Fibroblast of lung (primary cell): ENCODE data around the gene CSNK2A1.

ENCODE experiments used
- CTCF ChIP-seq, 2 donors: IDR thresholded peaks in 1 of 2; conservative IDR thresholded peaks in 1 of 2; 1 replicate in 1 of 2; 2 replicates in 1 of 2; pipeline ENCODE4 v1.5.1; 2011 to 2012; ENCODE audit warnings: low read length in 2 of 2, control low read depth in 1 of 2, inconsistent platforms in 1 of 2, low read depth in 1 of 2, mild to moderate bottlenecking in 1 of 2
- EZH2 ChIP-seq: IDR thresholded peaks from 2 replicates; pipeline ENCODE4 v1.5.1; 2012; ENCODE audit warnings: low read length, control low read depth, mild to moderate bottlenecking; ENCODE audit errors: missing control alignments

DNA sequence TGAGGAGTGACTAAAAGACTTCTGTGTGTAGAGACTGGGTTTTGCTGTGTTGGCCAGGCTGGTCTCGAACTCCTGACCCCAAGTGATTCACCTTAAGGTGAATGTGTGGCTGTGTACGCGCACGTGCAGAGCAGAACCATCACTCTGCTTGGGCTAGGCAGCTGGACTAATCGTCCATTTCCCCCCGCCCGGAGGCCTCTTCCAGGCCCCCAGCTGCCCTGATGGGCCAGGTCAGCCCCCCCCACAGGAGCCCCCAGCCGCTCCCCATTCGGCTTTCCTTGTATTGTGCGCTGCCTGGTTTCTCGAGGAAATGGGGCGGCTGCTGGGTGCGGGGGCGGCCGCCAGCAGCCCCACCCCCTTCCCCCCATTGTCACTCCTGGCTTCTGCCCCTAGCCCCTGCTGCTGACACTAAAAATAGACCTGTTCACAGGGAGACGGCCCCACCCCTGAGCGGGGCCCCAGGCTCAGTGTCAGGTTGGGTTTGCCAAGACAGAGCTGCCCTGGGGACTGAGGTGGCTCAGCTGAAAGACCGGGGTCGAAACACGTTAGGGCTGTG lies 24.6 kb upstream of the CSNK2A1 start:
- TF ChIP-seq CTCF (conservative IDR thresholded peaks at IDR 0.05 in 1 of 2, IDR thresholded peaks at IDR 0.05 in 1 of 2; ENCODE audit: low read depth in 1 of 2, low read length in 2 of 2) (no peak), EZH2 (no peak)
